ENCODE results near the gene NINJ2.

NINJ2 gene

GRCh38 chr12:662566-663292, 516 bp downstream of the NINJ2 start:
- H3K4me3 ChIP-seq (ENCODE audit: low read depth, low read length): no peak overlapping the region
- no peak for DNase-seq (ENCODE audit: low read depth)
- TF ChIP-seq, protein P1, sequence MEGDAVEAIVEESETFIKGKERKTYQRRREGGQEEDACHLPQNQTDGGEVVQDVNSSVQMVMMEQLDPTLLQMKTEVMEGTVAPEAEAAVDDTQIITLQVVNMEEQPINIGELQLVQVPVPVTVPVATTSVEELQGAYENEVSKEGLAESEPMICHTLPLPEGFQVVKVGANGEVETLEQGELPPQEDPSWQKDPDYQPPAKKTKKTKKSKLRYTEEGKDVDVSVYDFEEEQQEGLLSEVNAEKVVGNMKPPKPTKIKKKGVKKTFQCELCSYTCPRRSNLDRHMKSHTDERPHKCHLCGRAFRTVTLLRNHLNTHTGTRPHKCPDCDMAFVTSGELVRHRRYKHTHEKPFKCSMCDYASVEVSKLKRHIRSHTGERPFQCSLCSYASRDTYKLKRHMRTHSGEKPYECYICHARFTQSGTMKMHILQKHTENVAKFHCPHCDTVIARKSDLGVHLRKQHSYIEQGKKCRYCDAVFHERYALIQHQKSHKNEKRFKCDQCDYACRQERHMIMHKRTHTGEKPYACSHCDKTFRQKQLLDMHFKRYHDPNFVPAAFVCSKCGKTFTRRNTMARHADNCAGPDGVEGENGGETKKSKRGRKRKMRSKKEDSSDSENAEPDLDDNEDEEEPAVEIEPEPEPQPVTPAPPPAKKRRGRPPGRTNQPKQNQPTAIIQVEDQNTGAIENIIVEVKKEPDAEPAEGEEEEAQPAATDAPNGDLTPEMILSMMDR (IDR thresholded peaks at IDR 0.05; ENCODE audit: control insufficient read depth, extremely low read depth, insufficient read depth): no peak

GRCh38 chr12:661720-662486, 1.3 kb downstream of the NINJ2 start:
- TF ChIP-seq, protein P1 (IDR thresholded peaks at IDR 0.05; ENCODE audit: control insufficient read depth, extremely low read depth, insufficient read depth): no peak
- H3K4me3 ChIP-seq (ENCODE audit: low read depth, low read length): no peak overlapping the region

DNA sequence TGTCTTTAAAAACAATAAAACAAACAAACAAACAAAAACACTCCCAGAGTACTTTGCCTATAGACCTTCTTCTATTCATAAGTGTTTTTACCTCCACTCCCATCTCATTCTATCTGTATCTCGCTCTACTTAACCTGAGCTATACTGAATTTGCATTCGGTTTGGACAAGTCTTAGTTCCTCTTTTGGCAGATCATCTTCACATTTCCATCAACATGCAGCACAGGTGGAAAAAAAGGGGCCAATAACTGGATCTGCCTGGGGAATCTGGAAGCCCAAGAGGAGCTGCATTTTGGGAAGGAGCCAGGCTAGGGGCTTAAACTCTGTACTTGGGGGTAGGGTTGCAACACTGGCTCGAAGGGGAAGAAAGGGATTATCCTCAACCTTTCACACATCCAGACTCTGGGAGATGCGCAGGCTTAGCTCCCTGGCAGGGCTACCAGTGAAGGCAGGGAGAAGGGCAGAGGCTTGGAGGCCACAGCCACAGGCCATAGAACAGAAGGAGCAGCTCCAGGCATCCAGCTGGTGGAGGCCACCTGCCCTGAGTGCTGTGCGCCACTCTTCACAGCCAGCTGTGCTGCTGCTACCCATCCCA, 4.1 kb downstream of the NINJ2 start:
- H3K4me3 ChIP-seq (ENCODE audit: low read depth, low read length): no peak overlapping the region
- DNase-seq (ENCODE audit: low read depth): no peak
- TF ChIP-seq, protein P1 (IDR thresholded peaks at IDR 0.05; ENCODE audit: control insufficient read depth, extremely low read depth, insufficient read depth): no peak

More at GRCh38 chr12:661720-662486, 1.3 kb downstream of the NINJ2 start:
- DNase-seq (ENCODE audit: low read depth): no peak

DNA sequence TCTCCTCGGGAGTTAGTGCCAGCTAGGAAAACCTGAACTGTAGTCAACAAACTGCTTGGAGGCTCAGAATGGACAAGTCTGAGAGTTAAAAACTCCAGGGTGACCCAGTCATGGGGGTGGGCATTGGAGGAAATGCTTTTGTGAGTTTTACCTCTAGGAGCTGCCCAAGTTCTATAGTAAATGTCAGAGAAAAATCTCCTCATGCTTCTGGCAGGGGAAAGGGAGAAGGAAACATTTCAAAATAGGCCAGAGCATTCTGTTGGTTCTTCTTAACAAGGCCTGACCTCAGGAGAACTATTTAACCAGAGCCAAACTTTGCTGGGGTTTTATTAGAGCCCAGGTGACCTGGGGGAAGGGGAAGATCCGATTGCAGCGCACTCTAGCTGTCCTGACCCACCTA, 12.3 kb downstream of the NINJ2 start:
- TF ChIP-seq, protein P1 (IDR thresholded peaks at IDR 0.05; ENCODE audit: control insufficient read depth, extremely low read depth, insufficient read depth): no peak
- no peak overlapping the region for H3K4me3 ChIP-seq (ENCODE audit: low read depth, low read length)
- no peak for DNase-seq (ENCODE audit: low read depth)

- DNase-seq (ENCODE audit: low read depth): no peak
- no peak overlapping the region for H3K4me3 ChIP-seq (ENCODE audit: low read depth, low read length)
- TF ChIP-seq, protein P1 (IDR thresholded peaks at IDR 0.05; ENCODE audit: control insufficient read depth, extremely low read depth, insufficient read depth): no peak
These were observed 15.7 kb downstream of the NINJ2 start for GRCh38 chr12:647385-648085.

DNA sequence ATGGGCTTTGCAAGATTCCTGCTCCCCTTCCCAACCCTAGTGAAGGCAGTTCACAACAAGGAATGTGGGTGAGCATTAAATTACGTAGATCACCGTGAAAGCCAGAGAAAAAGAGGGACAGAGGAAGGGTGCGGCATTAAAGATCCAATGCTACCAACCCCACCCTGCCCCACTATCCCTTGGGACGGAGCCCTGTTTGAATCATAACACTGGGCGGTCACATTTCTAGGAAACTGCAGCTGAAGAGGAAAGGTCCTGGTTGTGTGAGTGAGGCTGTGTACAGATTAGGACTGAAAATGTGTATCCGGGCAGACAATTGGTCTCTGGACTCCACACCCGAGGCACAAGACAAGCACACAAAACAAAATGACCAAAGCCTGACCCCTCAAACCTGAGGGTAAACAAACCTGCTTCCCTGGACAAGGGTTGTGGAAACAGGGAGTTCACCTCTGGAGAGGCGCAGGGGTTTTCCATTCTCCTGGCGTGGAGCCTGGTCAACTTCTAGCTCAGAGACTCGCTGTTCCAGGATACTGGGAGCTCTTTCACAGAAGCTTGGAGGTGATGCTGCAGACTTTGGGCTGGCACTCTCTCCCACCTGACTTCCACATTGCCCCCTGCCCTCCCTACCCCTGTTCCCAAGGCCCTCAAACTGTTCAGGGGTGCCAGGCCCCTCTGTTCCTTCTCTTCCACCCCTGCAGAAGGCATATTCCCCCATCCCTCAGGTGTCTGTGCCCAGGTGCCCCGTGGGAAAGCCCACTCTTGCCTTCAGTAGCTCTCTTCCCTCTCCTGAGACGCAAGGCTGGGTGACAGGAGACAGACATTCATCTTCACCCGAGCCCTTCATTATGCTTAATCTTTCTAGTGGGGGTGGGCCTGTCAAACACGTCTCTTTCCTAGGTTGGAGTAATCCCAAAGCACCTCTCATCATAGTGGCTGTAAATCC, 16.5 kb downstream of the NINJ2 start:
- H3K4me3 ChIP-seq (ENCODE audit: low read depth, low read length): no peak overlapping the region
- no peak for DNase-seq (ENCODE audit: low read depth)
- TF ChIP-seq, protein P1 (IDR thresholded peaks at IDR 0.05; ENCODE audit: control insufficient read depth, extremely low read depth, insufficient read depth): no peak

Measured in LNCaP clone FGC (cell line).